MM.1S (cell line): ENCODE results near the gene DNAJC3.
"Not testable (repeated sequence)": the region's sequence is repeated elsewhere in the genome, so short reads cannot be mapped to it uniquely, and the experiment has no call there.

ENCODE experiments used
- DNase-seq: peaks from one replicate; pipeline ENCODE4 v3.0.0-alpha.2; 2015
- H2AFZ ChIP-seq: fragments of 300-600 bp; sonication (generic); 2 replicates; pipeline ENCODE4 v1.6.0; 2016; ENCODE audit warnings: antibody characterized with exemption, low read length
- H3F3A ChIP-seq: fragments of 300-600 bp; sonication (generic); 2 replicates; pipeline ENCODE4 v1.6.1; 2016; ENCODE audit warnings: mild to moderate bottlenecking, antibody characterized with exemption, low read length, moderate library complexity, mixed read lengths; ENCODE audit not compliant: insufficient read depth
- H3K27ac ChIP-seq: fragments of 300-600 bp; sonication (generic); 2 replicates; pipeline ENCODE4 v1.5.1; 2016; ENCODE audit warnings: mild to moderate bottlenecking, low read length
- H3K27me3 ChIP-seq: fragments of 300-600 bp; sonication (generic); replicated peaks from 2 replicates; pipeline ENCODE4 v1.6.0; 2016; ENCODE audit warnings: low read length; ENCODE audit not compliant: insufficient read depth
- H3K36me3 ChIP-seq: fragments of 300-600 bp; sonication (generic); replicated peaks from 2 replicates; pipeline ENCODE4 v1.6.1; 2016; ENCODE audit warnings: mild to moderate bottlenecking, low read length, mixed read lengths; ENCODE audit not compliant: insufficient read depth
- H3K4me1 ChIP-seq: fragments of 300-600 bp; sonication (generic); 2 replicates; pipeline ENCODE4 v1.6.1; 2016; ENCODE audit warnings: low read length, mixed read lengths
- H3K4me2 ChIP-seq: fragments of 300-600 bp; sonication (generic); 2 replicates; pipeline ENCODE4 v1.6.0; 2016; ENCODE audit warnings: low read depth, low read length
- H3K4me3 ChIP-seq: fragments of 300-600 bp; sonication (generic); 2 replicates; pipeline ENCODE4 v1.5.1; 2016; ENCODE audit warnings: low read length, mixed read lengths
- H3K79me2 ChIP-seq: fragments of 300-600 bp; sonication (generic); 2 replicates; pipeline ENCODE4 v1.6.1; 2016; ENCODE audit warnings: mixed run types, low read length, mixed read lengths
- H3K9ac ChIP-seq: fragments of 300-600 bp; sonication (generic); 2 replicates; pipeline ENCODE4 v1.6.1; 2016; ENCODE audit warnings: low read length, mixed read lengths
- H3K9me2 ChIP-seq: fragments of 300-600 bp; sonication (generic); replicated peaks from 2 replicates; pipeline ENCODE4 v1.6.1; 2016; ENCODE audit warnings: mild to moderate bottlenecking, low read length, mixed read lengths; ENCODE audit not compliant: insufficient read depth
- H3K9me3 ChIP-seq: fragments of 300-600 bp; sonication (generic); replicated peaks from 2 replicates; pipeline ENCODE4 v1.6.1; 2016; ENCODE audit warnings: mild to moderate bottlenecking, low read length, mixed read lengths; ENCODE audit not compliant: insufficient read depth
- H4K20me1 ChIP-seq: fragments of 300-600 bp; sonication (generic); 2 replicates; pipeline ENCODE4 v1.6.1; 2016; ENCODE audit warnings: mild to moderate bottlenecking, low read length, moderate library complexity, mixed read lengths; ENCODE audit not compliant: insufficient read depth
- CTCF ChIP-seq: fragments of 300-600 bp; sonication (generic); IDR thresholded peaks from 2 replicates; pipeline ENCODE4 v1.5.1; 2016; ENCODE audit warnings: antibody characterized with exemption, low read length, mixed read lengths
- EZH2 ChIP-seq: fragments of 300-600 bp; sonication (generic); optimal IDR thresholded peaks from 2 replicates; pipeline ENCODE3; 2017; ENCODE audit warnings: low read depth, mild to moderate bottlenecking, antibody characterized with exemption, low read length, mixed read lengths
- EZH2phosphoT487 ChIP-seq: fragments of 300-600 bp; sonication (generic); IDR thresholded peaks from 2 replicates; pipeline ENCODE4 v1.6.1; 2018; ENCODE audit warnings: antibody characterized with exemption, low read length

The DNAJC3 gene

GRCh38 chr13:95684418-95684817 lies 7.5 kb downstream of the DNAJC3 start:
- no peak for DNase-seq
- H3K36me3 ChIP-seq = peaks cover 15% of the 10 kb centered on the region; the same call in 1 of the 2 replicates
- H3K9ac ChIP-seq = no peak overlapping the region
- TF ChIP-seq EZH2phosphoT487 = no peak
- no peak for TF ChIP-seq EZH2
- TF ChIP-seq CTCF = no peak
- H3K27ac ChIP-seq = no peak overlapping the region
- H3K9me3 ChIP-seq = no peaks in the 10 kb centered on the region
- H3K27me3 ChIP-seq = no peaks in the 10 kb centered on the region
- H3K4me1 ChIP-seq = peaks cover 16% of the 10 kb centered on the region; the same call in 1 of the 2 replicates
- peaks cover 1% of the 10 kb centered on the region; the same call in 1 of the 2 replicates for H4K20me1 ChIP-seq
- no peaks in the 10 kb centered on the region for H3K9me2 ChIP-seq
- peaks cover 100% of the 10 kb centered on the region for H3K79me2 ChIP-seq
- H3F3A ChIP-seq = no peaks in the 10 kb centered on the region
- no peak overlapping the region for H2AFZ ChIP-seq
- no peak overlapping the region for H3K4me3 ChIP-seq
- no peak overlapping the region for H3K4me2 ChIP-seq

GRCh38 chr13:95684960-95685359 lies 8.0 kb downstream of the DNAJC3 start:
- not testable (repeated sequence) for H3K9ac ChIP-seq, H2AFZ ChIP-seq, H3K27ac ChIP-seq, H3K27me3 ChIP-seq, H3K4me2 ChIP-seq, H3F3A ChIP-seq, H4K20me1 ChIP-seq, DNase-seq, H3K9me2 ChIP-seq, H3K4me3 ChIP-seq, H3K9me3 ChIP-seq
- H3K4me1 ChIP-seq = peaks cover 11% of the 10 kb centered on the region; the same call in 1 of the 2 replicates
- peaks cover 13% of the 10 kb centered on the region; the same call in 1 of the 2 replicates for H3K36me3 ChIP-seq
- peaks cover 100% of the 10 kb centered on the region for H3K79me2 ChIP-seq

- H3K27ac ChIP-seq = no peak overlapping the region
- no peak overlapping the region for H3K4me2 ChIP-seq
- peaks cover 11% of the 10 kb centered on the region; the same call in 1 of the 2 replicates for H3K4me1 ChIP-seq
- TF ChIP-seq CTCF (no peak), EZH2phosphoT487 (no peak), EZH2 (no peak)
- no peaks in the 10 kb centered on the region for H3K36me3 ChIP-seq
- H4K20me1 ChIP-seq = no peaks in the 10 kb centered on the region
- no peak overlapping the region for H2AFZ ChIP-seq
- H3K27me3 ChIP-seq = no peaks in the 10 kb centered on the region
- no peaks in the 10 kb centered on the region for H3F3A ChIP-seq
- H3K9me2 ChIP-seq = no peaks in the 10 kb centered on the region
- no peak for DNase-seq
- no peak overlapping the region for H3K9ac ChIP-seq
- no peak overlapping the region for H3K4me3 ChIP-seq
- H3K9me3 ChIP-seq = no peaks in the 10 kb centered on the region
- H3K79me2 ChIP-seq = peaks cover 54% of the 10 kb centered on the region
These were observed 12.6 kb downstream of the DNAJC3 start for GRCh38 chr13:95689582-95689926.

- not testable (repeated sequence) for H3K4me3 ChIP-seq, H3K9me2 ChIP-seq, H3K9me3 ChIP-seq, H3K27ac ChIP-seq, H3K27me3 ChIP-seq, H2AFZ ChIP-seq, H3K4me2 ChIP-seq, H3F3A ChIP-seq, H3K9ac ChIP-seq, DNase-seq, H3K36me3 ChIP-seq, H4K20me1 ChIP-seq
- H3K79me2 ChIP-seq = peaks cover 39% of the 10 kb centered on the region
- peaks cover 11% of the 10 kb centered on the region; the same call in 1 of the 2 replicates for H3K4me1 ChIP-seq
These were observed 14.0 kb downstream of the DNAJC3 start for GRCh38 chr13:95690986-95691385.
